Occipital lobe (tissue), 2 donors: ENCODE results near the gene SF3B1. TPM values are rescaled to one million over a fixed set of nuclear protein-coding genes. Genes with fewer than 3 reads are reported as not detected.
"Not testable (repeated sequence)": the region's sequence is repeated elsewhere in the genome, so short reads cannot be mapped to it uniquely, and the experiment has no call there.

Experiments
- DNase-seq: peaks from one replicate; lab custom pipeline; 2025; lab: John Stamatoyannopoulos, UW
- total RNA-seq: library from RNA; depleted of rRNA; stranded (reverse); fragments of >200 nt; gene quantifications from one replicate; pipeline ENCODE4 v1.2.3, GENCODE V29; 2014

Gene SF3B1
- total RNA-seq, 1 donor from 2014 or later = 394 TPM

DNA sequence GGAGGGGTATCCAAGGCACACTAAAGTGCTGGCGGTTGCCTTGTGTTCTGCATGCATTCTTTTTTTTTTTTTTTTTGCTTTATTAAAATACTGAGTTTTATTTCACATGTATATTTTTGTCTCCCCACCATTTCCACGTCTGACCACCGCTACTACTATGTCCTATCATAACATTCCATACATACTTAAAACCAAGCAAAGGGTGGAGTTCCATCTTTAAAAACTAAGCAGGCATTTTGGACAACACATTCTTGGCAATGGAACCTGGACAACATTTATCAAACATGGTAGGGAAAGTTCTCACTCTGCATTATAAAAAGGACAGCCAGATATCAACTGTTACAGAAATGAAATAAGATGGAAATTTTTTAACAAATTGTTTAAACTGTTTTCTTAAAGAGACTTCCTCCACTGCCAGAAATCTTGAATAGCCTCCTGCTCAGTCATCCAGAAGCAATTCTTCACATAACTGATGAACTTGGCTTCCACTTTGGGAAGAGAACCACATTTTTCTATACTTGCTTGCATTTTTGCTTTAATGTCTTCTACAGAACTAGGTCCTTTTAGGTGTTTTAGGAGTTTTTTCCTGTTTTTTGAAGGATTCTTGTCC is 55.4 kb downstream of the SF3B1 start:
- not testable (repeated sequence) for DNase-seq

DNA sequence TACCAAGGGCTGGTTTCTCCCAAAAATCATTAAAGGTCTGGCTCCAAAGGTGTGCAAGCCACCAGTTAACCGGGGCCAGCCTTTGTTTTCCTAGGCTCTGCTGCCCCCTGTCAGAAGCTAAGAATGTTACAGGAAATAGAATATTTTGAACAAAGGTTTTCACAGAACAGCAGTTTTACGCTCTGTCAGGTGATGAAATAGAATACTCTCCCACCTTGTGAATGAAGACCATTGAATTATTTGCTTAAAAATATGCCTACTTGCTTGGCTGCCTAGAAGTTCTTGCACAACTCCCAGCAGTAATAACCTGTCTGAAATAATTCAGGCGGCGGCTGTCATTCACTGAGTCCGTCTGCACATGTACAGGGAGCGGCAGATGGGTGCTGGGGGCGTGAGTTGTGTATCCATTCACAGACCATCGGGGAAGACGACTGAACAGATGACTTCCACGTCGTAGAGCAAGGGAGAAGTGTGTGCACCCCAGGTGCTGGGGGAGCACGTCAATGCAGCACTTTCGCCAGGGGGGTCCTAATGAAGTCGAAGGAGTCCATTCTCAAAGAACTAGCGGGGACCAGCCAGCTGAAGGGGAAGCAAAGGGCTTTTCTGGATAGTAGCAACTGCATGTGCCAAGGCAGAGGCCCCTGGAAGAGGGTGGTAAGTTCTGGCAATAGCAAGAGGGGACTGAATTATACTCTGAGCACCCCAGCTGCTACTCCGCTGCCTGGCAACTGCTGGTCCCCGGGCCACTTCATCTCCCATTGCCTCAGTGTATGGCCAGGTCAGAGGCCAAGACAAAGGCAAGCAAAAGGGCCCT is 56.1 kb downstream of the SF3B1 start:
- DNase-seq = peak; percentile 15

DNA sequence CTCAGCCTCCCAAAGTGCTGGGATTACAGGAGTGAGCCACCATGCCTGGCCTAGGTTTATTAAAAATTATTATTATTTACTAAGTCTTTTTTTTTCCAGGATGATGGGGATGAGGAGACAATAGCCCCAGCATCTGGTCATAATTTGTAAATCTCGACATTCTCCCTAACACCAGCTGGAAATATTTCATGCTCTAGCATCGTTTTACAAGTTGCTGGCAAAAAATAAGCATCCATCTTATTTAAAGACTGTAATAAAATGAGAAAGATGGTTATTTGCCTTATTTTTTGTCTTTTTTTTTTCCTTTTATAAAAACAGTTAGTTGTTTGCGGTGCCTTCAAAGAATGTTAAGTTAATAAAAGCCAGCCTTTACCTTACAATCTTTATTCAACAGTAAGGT is 56.7 kb downstream of the SF3B1 start:
- DNase-seq = no peak

DNA sequence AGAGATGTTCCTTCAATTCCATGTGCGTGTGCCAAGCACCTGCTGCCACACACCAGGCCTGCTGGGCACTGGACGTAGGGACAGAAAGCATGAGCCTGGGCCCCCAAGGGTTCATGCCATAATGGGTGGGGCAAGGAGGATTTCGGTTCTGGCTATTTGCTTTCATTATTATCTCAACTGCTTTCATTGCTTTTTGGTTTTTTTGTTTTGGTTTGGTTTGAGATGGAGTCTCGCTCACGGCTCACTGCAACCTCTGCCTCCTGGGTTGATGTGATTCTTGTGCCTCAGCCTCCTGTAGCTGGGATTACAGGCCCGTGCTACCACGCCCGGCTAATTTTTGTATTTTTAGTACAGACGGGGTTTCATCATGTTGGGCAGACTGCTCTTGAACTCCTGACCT is 57.2 kb downstream of the SF3B1 start:
- DNase-seq = no peak

DNA sequence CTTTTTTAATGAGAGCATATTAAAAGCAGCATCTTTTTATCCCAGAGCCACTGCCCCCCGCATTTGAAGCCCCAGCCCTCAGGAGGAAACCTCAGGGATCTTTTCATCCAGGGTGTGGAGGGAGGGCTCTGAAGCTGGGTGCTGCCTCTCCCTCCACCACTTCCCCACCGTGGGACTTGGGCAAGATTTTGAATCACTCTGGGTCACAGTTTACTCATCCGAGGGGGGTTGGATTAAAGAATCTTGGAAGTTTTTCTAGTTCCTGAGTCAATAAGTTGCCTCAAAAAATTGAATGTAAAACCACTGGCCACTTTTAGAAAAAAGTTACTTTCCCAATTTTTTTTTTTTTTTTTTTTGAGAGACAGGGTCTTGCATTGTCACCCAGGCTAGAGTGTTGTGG is 62.2 kb downstream of the SF3B1 start:
- DNase-seq = no peak

DNA sequence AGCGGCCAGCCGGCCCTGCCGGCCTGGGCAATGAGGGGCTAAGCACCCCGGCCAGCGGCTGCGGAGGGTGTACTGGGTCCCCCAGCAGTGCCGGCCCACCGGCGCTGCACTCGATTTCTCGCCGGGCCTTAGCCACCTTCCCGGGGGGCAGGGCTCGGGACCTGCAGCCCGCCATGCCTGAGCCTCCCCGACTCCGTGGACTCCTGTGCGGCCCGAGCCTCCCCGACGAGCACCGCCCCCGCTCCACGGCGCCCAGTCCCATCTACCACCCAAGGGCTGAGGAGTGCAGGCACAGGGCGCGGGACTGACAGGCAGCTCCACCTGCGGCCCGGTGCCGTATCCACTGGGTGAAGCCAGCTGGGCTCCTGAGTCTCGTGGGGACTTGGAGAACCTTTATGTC is 64.2 kb downstream of the SF3B1 start:
- not testable (repeated sequence) for DNase-seq

DNA sequence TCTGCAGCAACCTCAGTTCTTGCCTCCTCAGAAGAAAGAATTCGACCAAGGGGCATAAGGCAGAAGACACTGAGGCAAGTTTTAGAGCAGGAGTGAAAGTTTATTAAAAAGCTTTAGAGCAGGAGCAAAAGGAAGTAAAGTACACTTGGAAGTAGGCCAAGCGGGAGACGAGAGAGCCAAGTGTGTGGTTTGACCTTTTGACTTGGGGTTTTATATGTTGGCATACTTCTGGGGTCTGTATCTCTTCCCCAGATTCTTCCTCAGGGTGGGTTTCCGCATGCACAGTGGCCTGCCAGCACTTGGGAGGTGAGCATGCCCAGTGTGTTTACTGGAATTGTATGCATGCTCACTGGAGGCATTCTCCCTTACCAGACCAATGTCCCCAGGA is 64.9 kb downstream of the SF3B1 start:
- no peak for DNase-seq

DNA sequence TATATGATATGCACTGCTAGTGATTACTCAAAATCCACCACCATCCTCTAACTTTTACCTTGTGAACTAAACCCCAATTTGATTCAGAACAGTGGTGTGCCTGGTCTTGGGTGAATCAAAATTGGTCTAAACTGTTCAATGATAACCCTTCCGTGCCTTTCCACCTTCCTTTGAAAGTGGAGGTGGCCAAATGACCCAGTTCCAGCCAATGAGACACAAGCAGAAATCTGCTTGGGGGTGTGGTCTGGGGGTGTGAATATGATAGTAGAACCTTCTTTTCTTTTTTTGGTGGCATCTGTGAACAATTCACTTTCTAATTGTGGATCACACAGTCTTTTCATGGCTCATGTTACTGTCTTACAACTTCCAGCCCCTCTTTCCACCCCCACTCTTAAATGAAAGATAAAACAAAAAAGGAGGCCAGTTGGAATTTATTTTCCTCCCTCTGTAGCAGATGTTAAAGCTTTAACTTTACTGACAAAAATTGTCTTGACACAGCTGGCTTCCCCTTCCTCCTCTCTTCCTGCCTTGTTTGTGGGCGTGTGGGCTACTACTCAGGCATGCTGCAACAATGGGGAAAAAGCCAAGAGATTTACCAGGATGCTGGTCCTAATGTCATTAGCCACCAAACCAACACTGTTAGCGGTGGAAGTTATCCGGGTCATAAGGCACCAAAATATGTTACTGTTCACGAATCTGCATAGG is 65.4 kb downstream of the SF3B1 start:
- no peak for DNase-seq

DNA sequence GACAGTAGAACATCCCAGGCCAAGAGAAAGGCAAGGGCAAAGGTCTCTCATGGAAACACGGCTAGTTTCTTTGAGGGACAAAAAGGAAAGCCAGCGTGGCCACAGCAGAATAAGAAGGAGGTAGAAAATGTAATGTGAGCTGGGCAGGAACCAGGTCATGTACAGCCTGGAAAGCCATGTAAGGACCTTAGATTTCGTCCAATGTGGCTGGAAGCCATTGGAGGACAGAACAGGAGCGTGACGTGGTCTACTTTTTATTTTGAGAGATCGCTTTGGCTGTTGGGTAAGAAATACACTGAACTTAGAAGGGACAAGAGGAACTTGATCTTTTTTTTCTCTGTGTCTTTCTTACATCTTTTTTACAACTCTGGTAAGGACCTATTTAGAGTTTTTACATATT is 66.4 kb downstream of the SF3B1 start:
- DNase-seq = no peak

DNA sequence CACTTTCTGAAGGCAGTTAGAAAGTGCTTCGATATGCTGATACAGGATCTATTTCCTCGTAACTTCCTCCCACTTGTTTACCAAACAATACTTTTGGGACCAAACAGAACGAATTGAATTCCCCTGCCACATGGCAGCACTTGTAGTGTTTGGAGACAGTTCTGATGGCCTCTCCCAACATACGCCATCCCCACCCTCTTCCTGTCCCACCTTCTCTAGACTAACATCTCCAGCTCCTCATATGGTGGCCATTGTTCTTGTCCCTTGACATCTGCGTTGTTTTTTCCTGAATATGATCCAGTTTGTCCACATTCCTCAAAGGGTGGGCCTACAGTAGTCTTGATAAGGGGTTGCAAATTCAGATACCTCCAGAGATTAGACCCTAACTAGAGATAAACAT is 70.8 kb downstream of the SF3B1 start:
- no peak for DNase-seq

DNA sequence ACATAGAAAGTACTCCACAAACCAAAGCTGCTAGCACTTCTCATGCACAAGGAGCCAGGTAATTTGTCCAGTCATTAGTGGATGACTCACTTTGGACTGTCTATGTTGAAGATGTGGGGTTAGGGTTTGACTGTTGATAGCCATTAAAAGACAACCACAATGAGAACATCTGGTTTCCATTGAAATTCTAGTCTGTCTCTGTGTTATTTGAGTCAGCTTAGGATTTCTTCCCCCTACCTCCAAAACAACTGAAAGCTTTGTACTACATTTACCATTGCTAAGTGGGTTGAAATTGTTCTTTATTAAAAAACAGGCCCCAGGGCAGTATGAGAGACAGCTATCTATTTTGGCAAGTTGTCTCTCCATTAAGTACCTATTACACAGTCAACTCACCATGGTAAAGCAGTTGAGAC is 74.1 kb downstream of the SF3B1 start:
- DNase-seq = no peak

DNA sequence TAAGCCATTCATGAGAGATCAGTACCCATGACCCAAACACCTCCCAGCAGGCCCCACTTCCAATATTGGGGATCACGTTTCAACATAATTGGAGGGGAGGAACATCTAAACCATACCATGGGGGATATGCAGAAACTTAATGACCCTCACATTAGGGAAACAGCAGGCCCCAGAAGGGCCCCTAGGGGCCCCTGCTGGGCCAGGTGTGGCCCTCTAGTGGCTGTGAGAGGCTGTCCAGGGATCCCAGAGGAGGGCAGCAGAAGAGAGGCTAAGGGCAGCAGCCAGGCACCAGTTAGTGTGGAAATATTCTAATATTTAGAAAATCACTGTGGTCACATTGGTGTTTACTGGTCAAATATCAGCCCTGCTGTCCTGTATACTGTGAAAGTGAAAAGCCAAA is 75.0 kb downstream of the SF3B1 start:
- no peak for DNase-seq

DNA sequence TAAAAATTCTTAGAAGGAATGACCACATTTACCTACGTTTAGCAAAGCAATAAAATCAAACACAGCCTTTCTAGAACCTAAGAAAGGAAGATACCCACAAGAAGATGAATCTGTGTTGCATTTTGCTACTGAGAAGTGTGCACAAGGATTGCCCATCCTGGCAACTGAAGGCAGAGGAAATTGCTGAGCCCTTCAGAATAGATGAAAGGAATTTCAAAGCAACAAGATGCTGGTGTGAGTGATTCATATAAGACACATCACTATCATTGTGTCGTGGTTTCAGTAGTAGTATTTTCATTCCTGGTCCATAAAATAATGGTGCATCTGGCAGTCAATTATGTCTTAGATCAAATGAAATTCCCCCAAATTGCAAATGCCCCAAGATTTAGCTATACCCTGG is 75.9 kb downstream of the SF3B1 start:
- DNase-seq = no peak

DNA sequence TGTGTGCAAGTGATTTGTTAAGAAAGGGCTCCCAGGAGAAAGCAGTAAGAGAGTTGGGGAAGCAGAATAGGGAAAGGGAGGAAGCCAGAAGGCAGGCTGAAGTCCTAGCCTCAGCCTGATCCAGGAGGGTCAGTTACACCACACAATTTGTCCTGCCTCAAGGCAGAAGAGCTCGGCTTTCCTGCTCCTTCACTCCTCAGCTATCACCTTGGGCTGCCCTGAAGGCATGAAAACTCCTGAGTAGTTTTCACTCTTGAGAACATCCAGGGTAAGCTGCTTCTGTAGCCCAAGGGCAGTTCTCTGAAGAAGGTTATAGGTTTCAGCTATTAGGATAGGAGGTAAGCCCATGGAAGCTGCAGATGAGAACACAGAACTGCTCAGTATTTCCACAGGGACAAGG is 76.8 kb downstream of the SF3B1 start:
- DNase-seq = no peak

DNA sequence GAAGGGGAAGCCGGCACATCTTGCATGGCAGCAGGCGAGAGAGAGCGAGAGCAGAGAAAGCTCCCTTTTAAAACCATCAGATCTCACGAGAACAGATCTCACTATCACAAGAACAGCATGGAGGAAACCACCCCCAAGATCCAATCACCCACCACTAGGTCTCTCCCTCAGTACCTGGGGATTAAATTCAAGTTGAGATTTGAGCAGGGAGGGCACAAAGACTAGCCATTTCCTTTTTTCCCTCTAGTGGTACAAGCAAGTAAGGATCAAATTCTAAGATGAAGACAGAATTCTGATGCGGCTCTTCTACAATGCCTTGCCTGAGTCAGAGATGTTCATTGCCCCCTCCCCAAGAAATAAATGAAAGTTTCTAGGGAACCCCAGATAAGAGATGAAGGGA is 78.7 kb downstream of the SF3B1 start:
- no peak for DNase-seq

DNA sequence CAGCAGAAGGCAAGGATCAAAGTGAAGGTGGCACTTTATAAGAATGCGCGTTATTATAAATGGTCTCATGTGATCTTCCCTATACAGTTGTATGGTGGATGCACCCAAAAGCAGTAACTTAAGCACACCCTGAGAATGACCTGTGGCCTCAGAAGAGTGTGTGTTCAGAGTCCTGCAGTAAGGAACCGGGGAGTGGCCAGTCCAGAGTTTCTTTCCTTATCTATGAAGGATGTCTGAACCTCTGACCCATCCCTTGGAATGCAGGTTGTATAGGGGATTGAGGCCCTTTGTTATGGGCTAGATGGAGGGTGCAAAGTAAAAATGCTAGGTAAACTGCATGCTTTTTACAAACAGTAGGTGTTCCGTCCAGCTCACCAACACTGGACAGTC is 80.7 kb downstream of the SF3B1 start:
- DNase-seq = no peak

DNA sequence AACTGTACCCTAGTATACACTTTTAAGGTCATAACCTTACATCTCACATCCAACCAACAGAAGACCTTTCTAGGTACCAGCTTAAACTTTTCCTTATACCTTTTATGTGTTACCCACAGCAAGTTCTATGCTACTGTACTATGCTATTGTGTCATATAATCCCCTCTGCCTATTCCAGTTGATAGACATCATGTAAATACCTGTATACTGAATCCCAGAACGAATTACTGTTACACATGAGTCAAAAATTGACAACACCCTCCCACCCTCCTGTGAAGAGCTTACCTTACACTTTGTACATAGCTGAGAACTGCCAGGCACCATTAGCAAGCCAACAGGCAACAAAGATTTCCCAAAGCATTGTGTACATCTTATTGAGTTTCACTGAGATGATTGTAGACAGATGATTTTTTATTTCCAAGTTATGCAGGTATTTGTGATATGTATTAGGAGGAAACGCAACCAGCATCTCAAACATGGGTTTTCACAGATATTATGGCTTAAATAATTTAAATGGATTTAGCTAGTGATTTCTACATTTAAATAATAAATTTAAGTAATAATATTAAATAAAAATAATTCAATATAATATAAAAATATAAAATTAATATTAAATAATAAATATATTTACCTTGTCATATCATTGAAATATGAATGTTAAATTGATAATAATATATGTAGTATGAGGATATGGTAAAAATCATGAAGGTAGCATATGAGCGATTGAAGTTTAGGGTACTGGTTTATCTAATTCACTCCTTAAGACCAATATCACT is 81.2 kb downstream of the SF3B1 start:
- DNase-seq = no peak

DNA sequence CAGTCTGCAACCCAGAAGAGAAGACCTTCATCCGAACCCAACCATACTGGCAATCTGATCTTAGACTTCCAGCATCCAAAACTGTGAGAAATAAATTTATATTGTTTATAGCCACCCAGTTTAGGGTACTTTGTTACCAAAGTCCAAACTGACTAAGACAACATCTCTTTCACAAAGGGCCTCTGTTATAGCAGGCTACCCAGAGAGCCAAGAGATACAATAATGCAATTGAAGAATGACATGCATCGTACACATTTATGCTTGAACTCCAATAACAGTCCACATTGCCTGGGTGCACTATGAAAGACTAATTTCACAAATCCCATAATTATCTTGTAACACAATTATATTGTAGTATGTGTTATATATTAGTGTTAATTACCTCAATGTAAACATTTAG is 85.1 kb downstream of the SF3B1 start:
- DNase-seq = no peak

DNA sequence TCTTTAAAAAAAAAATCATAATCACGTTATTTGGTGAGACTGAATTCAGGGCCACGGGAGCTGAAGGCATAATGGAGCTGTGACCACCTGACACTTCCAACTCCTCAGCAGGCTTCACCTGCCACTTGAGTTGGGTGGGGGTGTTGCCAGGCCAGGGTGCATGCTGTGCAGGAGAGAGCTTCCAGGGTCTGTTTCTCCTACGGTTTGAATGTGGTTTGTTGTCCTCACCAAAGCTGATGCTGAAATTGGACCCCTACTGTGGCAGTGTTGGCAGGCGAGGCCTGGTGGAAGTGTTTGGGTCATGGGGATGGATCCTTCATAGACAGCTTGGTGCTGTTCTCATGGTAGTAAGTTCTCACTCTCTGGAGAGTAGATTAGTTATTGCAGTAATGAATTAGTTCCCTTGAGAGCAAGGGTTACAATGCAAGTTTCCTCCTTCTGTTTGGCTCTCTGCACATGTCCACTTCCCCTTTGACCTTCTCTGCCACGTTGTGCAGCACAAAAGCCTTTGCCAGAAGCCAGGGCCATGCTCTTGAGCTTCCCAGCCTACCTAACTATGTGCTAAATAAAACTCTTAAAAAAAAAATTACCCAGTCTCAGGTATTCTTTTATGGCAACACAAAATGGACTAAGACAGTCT is 86.0 kb downstream of the SF3B1 start:
- DNase-seq = no peak

DNA sequence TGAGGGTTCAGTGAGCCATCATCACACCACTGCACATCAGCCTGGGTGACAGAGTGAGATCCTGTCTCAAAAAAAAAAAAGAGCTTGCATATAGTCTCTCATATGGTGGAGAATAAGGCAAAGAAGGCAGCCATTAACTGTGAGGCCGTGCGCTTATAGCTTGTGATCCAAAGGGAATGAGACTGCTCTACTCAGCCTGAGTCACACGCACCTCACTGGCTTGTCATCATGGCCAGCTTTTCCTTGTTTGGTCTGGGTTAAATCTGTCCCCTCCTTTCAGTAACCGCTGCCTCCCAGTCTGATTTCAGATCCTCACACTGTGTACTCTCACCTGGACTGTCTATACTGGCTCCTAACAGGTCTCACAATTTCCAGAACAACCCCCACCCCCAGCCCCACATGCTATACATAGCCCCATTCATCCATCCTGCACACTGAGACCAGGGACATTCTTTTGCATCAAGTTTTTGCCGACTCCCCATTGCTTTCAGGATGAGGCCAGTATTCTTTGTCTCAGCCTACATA is 88.9 kb downstream of the SF3B1 start:
- DNase-seq = no peak

DNA sequence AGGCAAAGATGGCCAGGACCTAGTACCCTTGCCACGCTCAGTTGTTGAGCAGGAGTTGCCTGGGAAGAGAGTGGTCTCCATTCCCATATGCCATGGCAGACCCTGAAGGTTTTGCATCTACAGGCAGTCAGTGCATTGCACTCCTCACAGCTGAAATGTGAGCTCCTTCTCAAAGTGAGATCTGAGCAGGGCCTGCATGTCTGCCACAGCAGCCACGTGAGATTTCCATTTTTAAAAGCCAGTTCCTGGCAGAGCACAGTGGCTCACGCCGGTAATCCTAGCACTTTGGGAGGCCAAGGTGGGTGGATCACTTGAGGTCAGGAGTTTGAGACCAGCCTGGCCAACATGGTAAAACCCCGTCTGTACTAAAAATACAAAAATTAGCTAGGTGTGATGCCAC is 90.9 kb downstream of the SF3B1 start:
- not testable (repeated sequence) for DNase-seq
